Hepatocyte (in vitro differentiated cells): ENCODE measurements around the gene UCMA. TPM values are rescaled to one million over a fixed set of nuclear protein-coding genes. Genes with fewer than 3 reads are reported as not detected.
A peak's percentile ranks its signal among the peaks of the same experiment; 100 is the strongest.

Experiments
- DNase-seq: peaks from one replicate; pipeline ENCODE4 v3.0.0-alpha.2; 2016; ENCODE audit warnings: low spot score
- H2AFZ ChIP-seq: fragments of 200-600 bp; sonication (generic); 2 replicates; pipeline ENCODE4 v1.6.0; 2016; ENCODE audit warnings: antibody characterized with exemption, mild to moderate bottlenecking
- H3K27ac ChIP-seq: fragments of 200-600 bp; sonication (generic); 2 replicates; pipeline ENCODE4 v1.5.1; 2016; ENCODE audit warnings: mild to moderate bottlenecking
- H3K27me3 ChIP-seq: fragments of 200-600 bp; sonication (generic); 2 replicates; pipeline ENCODE4 v1.6.1; 2016
- H3K36me3 ChIP-seq: fragments of 200-600 bp; sonication (generic); replicated peaks from 2 replicates; pipeline ENCODE4 v1.5.1; 2016; ENCODE audit warnings: low read depth; ENCODE audit not compliant: insufficient read depth
- H3K4me1 ChIP-seq: fragments of 200-600 bp; sonication (generic); 2 replicates; pipeline ENCODE4 v1.5.1; 2016; ENCODE audit warnings: mild to moderate bottlenecking, moderate library complexity; ENCODE audit not compliant: insufficient read depth
- H3K4me2 ChIP-seq: fragments of 200-600 bp; sonication (generic); 2 replicates; pipeline ENCODE4 v1.6.0; 2016
- H3K4me3 ChIP-seq: fragments of 200-600 bp; sonication (generic); 2 replicates; pipeline ENCODE4 v1.5.1; 2016; ENCODE audit warnings: mild to moderate bottlenecking
- H3K79me2 ChIP-seq: fragments of 200-600 bp; sonication (generic); 2 replicates; pipeline ENCODE4 v1.6.0; 2017; ENCODE audit warnings: mild to moderate bottlenecking
- H3K9me2 ChIP-seq: fragments of 200-600 bp; sonication (generic); replicated peaks from 2 replicates; pipeline ENCODE4 v1.6.0; 2017; ENCODE audit warnings: mild to moderate bottlenecking; ENCODE audit not compliant: insufficient read depth
- H3K9me3 ChIP-seq: fragments of 200-600 bp; sonication (generic); 2 replicates; pipeline ENCODE4 v1.5.1; 2016; ENCODE audit warnings: low read depth, mild to moderate bottlenecking
- H4K20me1 ChIP-seq: fragments of 200-600 bp; sonication (generic); 2 replicates; pipeline ENCODE4 v1.6.0; 2016; ENCODE audit warnings: mild to moderate bottlenecking; ENCODE audit not compliant: insufficient read depth, poor library complexity, severe bottlenecking
- EZH2 ChIP-seq: fragments of 200-600 bp; sonication (generic); IDR thresholded peaks from 2 replicates; pipeline ENCODE4 v1.6.1; 2016; ENCODE audit warnings: antibody characterized with exemption, mild to moderate bottlenecking, borderline replicate concordance
- EZH2phosphoT487 ChIP-seq: fragments of 200-600 bp; sonication (generic); IDR thresholded peaks from one replicate; pipeline ENCODE4 v1.6.1; 2018; ENCODE audit warnings: antibody characterized with exemption, mild to moderate bottlenecking, low read depth, moderate library complexity; ENCODE audit not compliant: unreplicated experiment, severe bottlenecking
- WGBS: methylation state at CpG from one replicate; pipeline ENCODE4 v1.1.6; 2016; ENCODE audit warnings: low lambda C conversion rate; ENCODE audit errors: missing lambda C conversion rate; 5-methylcytosine and 5-hydroxymethylcytosine counted together
- polyA plus RNA-seq: library from polyadenylated mRNA; unstranded; fragments of >200 nt; fragmentation: Nextera tagmentation; extraction: Ambion mirVana; gene quantifications from 2 replicates; pipeline ENCODE4 v1.2.1, GENCODE V29; 2016
- total RNA-seq: library from RNA; depleted of rRNA; stranded (reverse); fragments of >200 nt; gene quantifications from 2 replicates; pipeline ENCODE4 v1.2.3, GENCODE V29; 2014
- TF ChIP-seq, protein P1 (sequence below): fragments of 200-600 bp; sonication (generic); IDR thresholded peaks from 2 replicates; pipeline ENCODE4 v1.5.1; 2016; ENCODE audit warnings: antibody characterized with exemption, mild to moderate bottlenecking; ENCODE audit not compliant: poor library complexity

The UCMA gene
- total and polyA plus RNA-seq, 2 experiments from 2014 or later = not detected

DNA sequence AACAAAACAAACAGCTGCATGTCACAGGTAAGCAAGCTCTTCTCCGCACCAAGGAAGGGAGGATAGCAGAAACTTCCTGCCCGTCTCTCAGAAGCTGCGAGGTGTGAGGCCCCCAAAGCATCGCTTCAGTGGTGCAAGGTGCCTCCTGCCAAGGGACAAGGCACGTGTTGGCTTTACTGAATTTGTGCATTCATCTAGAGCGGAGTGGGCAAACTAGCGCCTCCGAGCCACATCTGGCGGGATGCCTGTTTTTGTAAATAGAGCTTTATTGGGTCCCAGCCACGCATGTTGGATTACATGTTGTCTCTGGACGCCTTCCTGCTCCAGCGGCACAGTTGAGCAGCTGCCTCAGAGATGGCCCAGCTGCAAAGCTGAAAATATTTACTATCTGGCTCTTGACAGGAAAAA, 38.0 kb upstream of the UCMA start:
- 54% methylated on average over 12 of the region's 12 CpGs for WGBS
- no peak overlapping the region for H2AFZ ChIP-seq
- peak overlapping the region; percentile 46 for H3K27ac ChIP-seq

DNA sequence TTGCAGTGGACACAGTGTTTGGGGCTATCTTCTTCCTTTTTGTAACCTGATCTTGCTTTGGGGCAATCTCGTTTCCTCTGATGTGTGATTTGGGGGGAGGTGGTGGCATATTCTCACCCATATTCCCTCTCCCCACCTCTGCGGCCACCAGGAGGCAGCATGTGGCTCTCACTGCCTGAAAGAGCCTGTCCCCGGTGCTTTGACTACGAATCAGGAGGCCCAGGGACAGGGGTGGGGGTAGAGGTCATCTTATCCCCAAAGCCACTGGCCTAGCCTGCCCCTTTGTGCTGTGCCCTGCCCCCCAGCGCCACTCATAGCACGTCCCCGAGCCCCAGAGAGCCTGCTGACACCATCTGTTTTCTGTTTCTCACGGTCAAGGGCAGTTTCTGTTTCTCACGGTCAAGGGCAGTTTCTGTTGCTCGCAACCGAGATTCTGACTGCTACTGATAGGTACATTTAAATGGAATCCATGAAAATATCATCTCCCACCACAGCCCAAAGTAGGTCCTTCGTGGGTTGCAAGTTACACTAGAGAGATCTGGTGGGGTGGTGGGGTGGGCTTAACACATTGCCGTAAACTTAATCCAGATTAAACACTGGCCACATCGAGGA, 37.5 kb upstream of the UCMA start:
- WGBS = 23% methylated on average over 13 of the region's 14 CpGs
- Histone ChIP-seq H3K4me1 (peaks cover 8% of the 10 kb centered on the region), H3K27ac (peak overlapping the region; percentile 46), H3K4me3 (no peak overlapping the region), H3K27me3 (no peaks in the 10 kb centered on the region), H4K20me1 (no peaks in the 10 kb centered on the region), H3K36me3 (no peaks in the 10 kb centered on the region), H3K4me2 (peak overlapping the region; percentile 46), H3K79me2 (no peaks in the 10 kb centered on the region), H3K9me3 (no peaks in the 10 kb centered on the region), H3K9me2 (no peaks in the 10 kb centered on the region), H2AFZ (no peak overlapping the region)
- peak; percentile 38 for DNase-seq
- TF ChIP-seq, protein P1, sequence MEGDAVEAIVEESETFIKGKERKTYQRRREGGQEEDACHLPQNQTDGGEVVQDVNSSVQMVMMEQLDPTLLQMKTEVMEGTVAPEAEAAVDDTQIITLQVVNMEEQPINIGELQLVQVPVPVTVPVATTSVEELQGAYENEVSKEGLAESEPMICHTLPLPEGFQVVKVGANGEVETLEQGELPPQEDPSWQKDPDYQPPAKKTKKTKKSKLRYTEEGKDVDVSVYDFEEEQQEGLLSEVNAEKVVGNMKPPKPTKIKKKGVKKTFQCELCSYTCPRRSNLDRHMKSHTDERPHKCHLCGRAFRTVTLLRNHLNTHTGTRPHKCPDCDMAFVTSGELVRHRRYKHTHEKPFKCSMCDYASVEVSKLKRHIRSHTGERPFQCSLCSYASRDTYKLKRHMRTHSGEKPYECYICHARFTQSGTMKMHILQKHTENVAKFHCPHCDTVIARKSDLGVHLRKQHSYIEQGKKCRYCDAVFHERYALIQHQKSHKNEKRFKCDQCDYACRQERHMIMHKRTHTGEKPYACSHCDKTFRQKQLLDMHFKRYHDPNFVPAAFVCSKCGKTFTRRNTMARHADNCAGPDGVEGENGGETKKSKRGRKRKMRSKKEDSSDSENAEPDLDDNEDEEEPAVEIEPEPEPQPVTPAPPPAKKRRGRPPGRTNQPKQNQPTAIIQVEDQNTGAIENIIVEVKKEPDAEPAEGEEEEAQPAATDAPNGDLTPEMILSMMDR = peak; percentile 36
- no peak for TF ChIP-seq EZH2

More for the DNA sequence above, 38.0 kb upstream of the UCMA start:
- Histone ChIP-seq H3K4me3 (no peak overlapping the region), H3K79me2 (no peaks in the 10 kb centered on the region), H3K36me3 (no peaks in the 10 kb centered on the region), H3K9me2 (no peaks in the 10 kb centered on the region), H4K20me1 (no peaks in the 10 kb centered on the region), H3K27me3 (no peaks in the 10 kb centered on the region), H3K4me2 (peak overlapping the region; percentile 46), H3K4me1 (peaks cover 8% of the 10 kb centered on the region), H3K9me3 (no peaks in the 10 kb centered on the region)
- no peak for TF ChIP-seq EZH2
- DNase-seq = peak; percentile 76

DNA sequence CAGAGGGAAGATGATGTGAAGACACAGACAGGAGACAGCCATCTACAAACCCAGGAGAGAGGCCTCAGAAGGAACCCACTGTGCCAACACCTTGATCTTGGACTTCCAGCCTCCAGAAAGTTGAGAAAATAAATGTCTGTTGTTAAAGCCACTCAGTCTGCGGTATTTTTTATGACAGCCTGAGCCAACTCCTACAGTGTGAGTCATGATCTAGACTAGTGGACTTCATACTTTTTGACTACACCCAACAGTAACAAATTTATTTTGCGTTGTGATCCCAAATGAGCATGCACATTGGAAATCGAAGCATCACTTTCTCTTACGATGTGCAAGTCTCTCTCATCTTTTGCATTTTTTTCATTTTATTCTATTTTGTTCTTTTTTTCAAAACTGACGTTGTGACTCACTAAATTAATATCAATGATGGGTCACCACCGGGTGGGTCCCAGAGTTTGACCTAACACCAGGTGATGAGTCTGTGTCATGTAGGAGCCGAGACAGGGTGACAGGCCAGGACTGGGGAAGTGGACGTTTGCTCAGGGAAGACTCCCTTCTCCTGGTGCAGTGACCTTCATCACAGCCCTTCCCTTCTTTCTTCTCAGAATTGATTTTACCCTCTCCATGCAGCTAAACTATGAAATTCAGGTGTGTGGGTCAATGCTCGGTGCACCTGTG, 36.8 kb upstream of the UCMA start:
- Histone ChIP-seq H3K27me3 (no peaks in the 10 kb centered on the region), H3K27ac (peak overlapping the region; percentile 66), H3K36me3 (no peaks in the 10 kb centered on the region), H3K4me1 (peaks cover 8% of the 10 kb centered on the region), H3K4me2 (no peak overlapping the region), H3K9me3 (no peaks in the 10 kb centered on the region), H4K20me1 (no peaks in the 10 kb centered on the region), H2AFZ (no peak overlapping the region), H3K79me2 (no peaks in the 10 kb centered on the region), H3K4me3 (no peak overlapping the region), H3K9me2 (no peaks in the 10 kb centered on the region)
- 86% methylated on average over 9 of the region's 9 CpGs for WGBS
- TF ChIP-seq, protein P1 = no peak
- TF ChIP-seq EZH2phosphoT487 (no peak), EZH2 (no peak)
- peak; percentile 37 for DNase-seq

DNA sequence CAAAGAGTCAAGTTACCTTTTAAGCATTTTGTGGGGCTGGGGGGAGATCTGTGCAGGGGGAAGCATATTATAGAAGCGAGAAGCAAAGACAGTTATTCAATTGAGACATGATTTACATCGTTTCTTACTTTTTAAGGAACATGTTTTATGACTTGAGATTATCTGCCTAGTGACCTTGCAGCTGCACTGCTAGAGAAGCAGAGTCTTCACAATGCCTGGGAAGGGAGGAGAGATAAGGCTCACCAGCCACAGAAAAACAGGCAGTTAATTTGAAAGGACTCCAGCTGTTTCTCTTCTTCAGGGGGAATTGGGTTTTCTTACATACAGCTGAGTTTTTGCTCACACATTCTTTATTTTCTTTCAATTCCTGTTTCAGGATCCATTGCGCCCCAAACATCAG, 34.7 kb upstream of the UCMA start:
- Histone ChIP-seq H3K79me2 (no peaks in the 10 kb centered on the region), H3K9me2 (no peaks in the 10 kb centered on the region), H3K9me3 (no peaks in the 10 kb centered on the region), H3K27ac (peak overlapping the region; percentile 22), H3K4me3 (no peak overlapping the region), H3K36me3 (no peaks in the 10 kb centered on the region), H3K27me3 (no peaks in the 10 kb centered on the region), H4K20me1 (no peaks in the 10 kb centered on the region), H3K4me2 (no peak overlapping the region), H2AFZ (no peak overlapping the region), H3K4me1 (peaks cover 8% of the 10 kb centered on the region)
- 48% methylated on average over 3 of the region's 3 CpGs for whole genome bisulfite sequencing
- TF ChIP-seq, protein P1 = no peak
- TF ChIP-seq EZH2 = no peak
- no peak for TF ChIP-seq EZH2phosphoT487
- DNase-seq = peak; percentile 27
